Measurements from ENCODE around the gene CNDP2. TPM values are rescaled to one million over a fixed set of nuclear protein-coding genes. Genes with fewer than 3 reads are reported as not detected.

The CNDP2 gene
- total RNA-seq, 1 experiment from 2014 or later: 57.6 TPM

GRCh38 chr18:74453016-74453566 is 43.1 kb upstream of the CNDP2 start:
- ChIA-PET CTCF (no interaction called here), POLR2A (ENCODE audit: unreplicated experiment) (interaction anchor here (0.7 kb wide), 1 partner anchor 100 kb away, joined by 4 read pairs; no protein-coding TSS in a partner anchor)
- peaks cover 91% of the 10 kb centered on the region for H3K27me3 ChIP-seq (ENCODE audit: low read length)
- ATAC-seq (no peak), DNase-seq (no peak)
- H3K9me2 ChIP-seq (replicated peaks; ENCODE audit: low read length): no peaks in the 10 kb centered on the region
- no TSS peak for BruUV-seq (replicated peaks)
- no peaks in the 10 kb centered on the region for H3F3A ChIP-seq (ENCODE audit: low read length, unreplicated experiment)
- no peaks in the 10 kb centered on the region for H4K20me1 ChIP-seq (ENCODE audit: low read length)
- H3K4me1 ChIP-seq (ENCODE audit: insufficient read depth, low read length): no peaks in the 10 kb centered on the region
- no peaks in the 10 kb centered on the region for H3K36me3 ChIP-seq (ENCODE audit: low read depth, low read length)
- no peaks in the 10 kb centered on the region for H3K79me2 ChIP-seq (ENCODE audit: low read length)
- TF ChIP-seq EZH2 (IDR thresholded peaks at IDR 0.05; ENCODE audit: low read length, unreplicated experiment): no peak
- no peak for TF ChIP-seq CTCF (conservative IDR thresholded peaks at IDR 0.05; ENCODE audit: low read depth, low read length)
- no peak for TF ChIP-seq EZH2phosphoT487 (IDR thresholded peaks at IDR 0.05; ENCODE audit: borderline replicate concordance, low read length)
- no peak overlapping the region for H3K9ac ChIP-seq (ENCODE audit: low read length)
- H3K9me3 ChIP-seq (ENCODE audit: low read length): no peaks in the 10 kb centered on the region
- H3K27ac ChIP-seq (ENCODE audit: low read length): no peak overlapping the region
- no peak overlapping the region for H3K4me2 ChIP-seq (ENCODE audit: low read length)
- no peak overlapping the region for H2AFZ ChIP-seq (ENCODE audit: low read length)
- intact Hi-C loops (cut with micrococcal nuclease): loop anchor here (2.0 kb wide), 1 partner anchor 34 kb away; no protein-coding TSS in a partner anchor
- H3K4me3 ChIP-seq (ENCODE audit: low read length): no peak overlapping the region

- no TSS peak for BruUV-seq (replicated peaks)
- TF ChIP-seq EZH2 (IDR thresholded peaks at IDR 0.05; ENCODE audit: low read length, unreplicated experiment): no peak
- no peak for TF ChIP-seq CTCF (conservative IDR thresholded peaks at IDR 0.05; ENCODE audit: low read depth, low read length)
- TF ChIP-seq EZH2phosphoT487 (IDR thresholded peaks at IDR 0.05; ENCODE audit: borderline replicate concordance, low read length): no peak
- no peak overlapping the region for H3K9ac ChIP-seq (ENCODE audit: low read length)
Observed at GRCh38 chr18:74453642-74454198, 42.4 kb upstream of the CNDP2 start.

GRCh38 chr18:74454279-74454751 is 41.8 kb upstream of the CNDP2 start:
- Histone ChIP-seq H3K9me3 (ENCODE audit: low read length) (no peaks in the 10 kb centered on the region), H4K20me1 (ENCODE audit: low read length) (no peaks in the 10 kb centered on the region), H2AFZ (ENCODE audit: low read length) (no peak overlapping the region), H3K27me3 (ENCODE audit: low read length) (peaks cover 93% of the 10 kb centered on the region), H3K9ac (ENCODE audit: low read length) (no peak overlapping the region), H3K4me3 (ENCODE audit: low read length) (no peak overlapping the region), H3K4me2 (ENCODE audit: low read length) (no peak overlapping the region), H3K9me2 (replicated peaks; ENCODE audit: low read length) (no peaks in the 10 kb centered on the region), H3F3A (ENCODE audit: low read length, unreplicated experiment) (no peaks in the 10 kb centered on the region), H3K4me1 (ENCODE audit: insufficient read depth, low read length) (no peaks in the 10 kb centered on the region), H3K36me3 (ENCODE audit: low read depth, low read length) (no peaks in the 10 kb centered on the region), H3K79me2 (ENCODE audit: low read length) (no peaks in the 10 kb centered on the region), H3K27ac (ENCODE audit: low read length) (no peak overlapping the region)
- TF ChIP-seq CTCF (conservative IDR thresholded peaks at IDR 0.05; ENCODE audit: low read depth, low read length): no peak
- no peak for TF ChIP-seq EZH2phosphoT487 (IDR thresholded peaks at IDR 0.05; ENCODE audit: borderline replicate concordance, low read length)
- TF ChIP-seq EZH2 (IDR thresholded peaks at IDR 0.05; ENCODE audit: low read length, unreplicated experiment): no peak
- ATAC-seq (no peak), DNase-seq (no peak)
- ChIA-PET CTCF (interaction anchor here (1.1 kb wide), 1 partner anchor 39 kb away, joined by 10 read pairs; no protein-coding TSS in a partner anchor), POLR2A (ENCODE audit: unreplicated experiment) (no interaction called here)
- intact Hi-C loops (cut with micrococcal nuclease): no loop called here
- no TSS peak for BruUV-seq (replicated peaks)

More at GRCh38 chr18:74453642-74454198, 42.4 kb upstream of the CNDP2 start:
- H3K4me3 ChIP-seq (ENCODE audit: low read length): no peak overlapping the region
- H3K27me3 ChIP-seq (ENCODE audit: low read length): peaks cover 91% of the 10 kb centered on the region
- no peak for ATAC-seq
- DNase-seq: no peak
- H4K20me1 ChIP-seq (ENCODE audit: low read length): no peaks in the 10 kb centered on the region
- H3K79me2 ChIP-seq (ENCODE audit: low read length): no peaks in the 10 kb centered on the region
- ChIA-PET CTCF (interaction anchor here (1.1 kb wide), 1 partner anchor 40 kb away, joined by 10 read pairs; no protein-coding TSS in a partner anchor), POLR2A (ENCODE audit: unreplicated experiment) (no interaction called here)
- H3K4me2 ChIP-seq (ENCODE audit: low read length): no peak overlapping the region
- H3K27ac ChIP-seq (ENCODE audit: low read length): no peak overlapping the region
- H3K36me3 ChIP-seq (ENCODE audit: low read depth, low read length): no peaks in the 10 kb centered on the region
- H3F3A ChIP-seq (ENCODE audit: low read length, unreplicated experiment): no peaks in the 10 kb centered on the region
- intact Hi-C loops (cut with micrococcal nuclease): loop anchor here (2.0 kb wide), 1 partner anchor 33 kb away; no protein-coding TSS in a partner anchor
- no peaks in the 10 kb centered on the region for H3K9me3 ChIP-seq (ENCODE audit: low read length)
- no peaks in the 10 kb centered on the region for H3K9me2 ChIP-seq (replicated peaks; ENCODE audit: low read length)
- H3K4me1 ChIP-seq (ENCODE audit: insufficient read depth, low read length): no peaks in the 10 kb centered on the region
- H2AFZ ChIP-seq (ENCODE audit: low read length): no peak overlapping the region
